Daoy (cell line): Measurements from ENCODE around the gene MEF2B. TPM values are rescaled to one million over a fixed set of nuclear protein-coding genes. Genes with fewer than 3 reads are reported as not detected.

Experiments used
- DNase-seq: peaks from one replicate; pipeline ENCODE4 v3.0.0-alpha.2; 2015; ENCODE audit warnings: low read depth
- total RNA-seq: library from RNA; depleted of rRNA; stranded (reverse); fragments of >200 nt; shearing (Covaris generic); gene quantifications from 2 replicates; pipeline ENCODE4 v1.2.3, GENCODE V29; 2014; rRNA removed

The MEF2B gene
- total RNA-seq, 1 experiment from 2014 or later: 0.06 TPM

- no peak for DNase-seq
Measured at GRCh38 chr19:19098703-19099632, 71.1 kb downstream of the MEF2B start.

DNA sequence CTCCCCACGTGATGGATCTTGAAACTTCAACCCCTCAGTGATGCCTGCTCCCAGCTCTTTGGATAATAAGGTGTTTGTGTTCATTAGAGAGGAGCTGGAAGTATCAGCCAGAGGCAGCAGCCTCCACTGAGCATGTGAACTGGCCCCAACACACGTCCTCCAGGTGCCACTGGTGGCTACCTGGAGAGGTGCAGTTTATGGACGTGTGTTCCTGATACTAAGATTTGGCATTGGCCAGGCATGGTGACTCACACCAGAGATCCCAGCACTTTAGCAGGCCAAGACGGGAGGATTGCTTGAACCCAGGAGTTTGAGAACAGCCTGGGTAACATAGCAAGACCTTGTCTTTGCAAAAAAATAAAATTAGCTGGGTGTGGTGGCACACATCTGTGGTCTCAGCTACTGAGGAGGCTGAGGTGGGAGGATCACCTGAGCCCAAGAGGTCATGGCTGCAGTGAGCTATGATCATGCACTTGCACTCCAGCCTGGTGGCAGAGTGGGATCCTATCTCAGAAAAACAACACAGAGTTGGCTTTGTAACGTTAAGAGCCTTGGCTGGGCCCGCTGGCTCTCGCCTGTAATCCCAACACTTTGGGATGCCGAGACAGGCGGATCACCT, 71.9 kb downstream of the MEF2B start:
- DNase-seq: no peak

DNA sequence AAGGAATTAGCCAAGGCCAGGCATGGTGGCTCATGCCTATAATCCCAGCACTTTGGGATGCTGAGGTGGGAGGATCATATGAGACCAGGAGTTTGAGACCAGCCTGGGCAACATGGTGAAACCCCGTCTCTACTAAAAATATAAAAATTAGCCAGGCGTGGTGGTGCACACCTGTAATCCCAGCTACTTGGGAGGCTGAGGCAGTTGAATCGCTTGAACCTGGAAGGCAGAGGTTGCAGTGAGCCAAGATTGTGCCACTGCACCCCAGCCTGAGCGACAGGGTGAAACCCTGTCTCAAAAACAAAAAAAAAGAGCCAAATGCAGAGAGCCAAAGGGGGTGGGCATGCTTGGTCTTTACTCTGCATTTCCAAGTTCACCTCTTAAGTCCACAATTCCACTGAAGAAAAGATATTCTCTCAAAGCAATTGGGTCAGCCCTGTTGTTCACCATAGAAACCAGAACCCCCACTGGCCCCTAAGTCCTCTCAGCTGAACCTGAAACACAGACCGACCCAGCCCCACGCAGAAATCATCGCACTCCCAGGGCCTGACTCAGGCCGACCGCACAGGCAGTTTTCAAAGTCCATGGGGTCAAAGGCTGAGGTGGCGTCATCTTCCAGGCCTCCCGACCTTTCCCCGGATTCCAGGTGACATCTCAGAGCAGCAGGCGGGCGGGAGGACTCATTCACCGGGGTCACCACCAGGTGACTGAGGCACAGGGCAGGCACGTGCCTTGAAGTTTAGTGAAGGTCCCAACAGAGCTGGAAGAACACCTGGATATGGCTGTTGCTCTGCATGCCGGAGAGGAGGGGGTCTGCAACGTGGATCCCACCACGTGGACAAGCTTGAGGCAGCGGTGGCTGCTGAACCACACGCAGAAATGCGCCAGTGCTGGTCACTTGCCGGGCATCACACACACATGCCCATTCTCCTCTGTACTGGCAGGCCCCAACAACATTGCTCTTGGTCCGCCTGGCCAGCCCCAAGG, 73.1 kb downstream of the MEF2B start:
- no peak for DNase-seq

- no peak for DNase-seq
Measured at GRCh38 chr19:19095691-19096090, 74.4 kb downstream of the MEF2B start.

Other genes with a start within 250 kb of the MEF2B start
- gene HOMER3, start 229.0 kb downstream of the MEF2B start, total RNA-seq: 30.8 and 32.9 TPM in 2 replicates
- gene SUGP2, start 136.7 kb downstream of the MEF2B start, total RNA-seq: 31.9 and 33.5 TPM in 2 replicates
- gene ARMC6, start 136.7 kb downstream of the MEF2B start, total RNA-seq: 82.6 and 91.8 TPM in 2 replicates
- 1.3 and 6.2 TPM in 2 replicates for gene SLC25A42, start 106.3 kb downstream of the MEF2B start, total RNA-seq
- 26.7 and 35.8 TPM in 2 replicates for gene TMEM161A, start 31.8 kb downstream of the MEF2B start, total RNA-seq
- gene BORCS8, start 21.9 kb upstream of the MEF2B start, total RNA-seq: 7.8 and 18.7 TPM in 2 replicates
- 87.1 and 109 TPM in 2 replicates for gene RFXANK, start 22.0 kb upstream of the MEF2B start, total RNA-seq
- 25.1 and 31.3 TPM in 2 replicates for gene NR2C2AP, start 33.2 kb upstream of the MEF2B start, total RNA-seq
- 0.06 TPM in 1 of 2 replicates, not detected in the other for gene NCAN, start 41.7 kb upstream of the MEF2B start, total RNA-seq
- gene TM6SF2, start 103.0 kb upstream of the MEF2B start, total RNA-seq: not detected in 2 replicates
- 20.8 and 44.8 TPM in 2 replicates for gene SUGP1, start 150.2 kb upstream of the MEF2B start, total RNA-seq
- 12.8 and 17.5 TPM in 2 replicates for gene MAU2, start 150.6 kb upstream of the MEF2B start, total RNA-seq
- gene GATAD2A, start 235.4 kb upstream of the MEF2B start, total RNA-seq: 43.9 and 45.6 TPM in 2 replicates